CD4-positive, alpha-beta T cell treated with Interleukin-15 for 1 hour (primary cell): Measurements from ENCODE around the gene HES5.
"Not testable (repeated sequence)": the region's sequence is repeated elsewhere in the genome, so short reads cannot be mapped to it uniquely, and the experiment has no call there.

Source experiments
- DNase-seq: peaks from one replicate; pipeline ENCODE4 v3.0.0-alpha.2; 2020

HES5 gene

DNA sequence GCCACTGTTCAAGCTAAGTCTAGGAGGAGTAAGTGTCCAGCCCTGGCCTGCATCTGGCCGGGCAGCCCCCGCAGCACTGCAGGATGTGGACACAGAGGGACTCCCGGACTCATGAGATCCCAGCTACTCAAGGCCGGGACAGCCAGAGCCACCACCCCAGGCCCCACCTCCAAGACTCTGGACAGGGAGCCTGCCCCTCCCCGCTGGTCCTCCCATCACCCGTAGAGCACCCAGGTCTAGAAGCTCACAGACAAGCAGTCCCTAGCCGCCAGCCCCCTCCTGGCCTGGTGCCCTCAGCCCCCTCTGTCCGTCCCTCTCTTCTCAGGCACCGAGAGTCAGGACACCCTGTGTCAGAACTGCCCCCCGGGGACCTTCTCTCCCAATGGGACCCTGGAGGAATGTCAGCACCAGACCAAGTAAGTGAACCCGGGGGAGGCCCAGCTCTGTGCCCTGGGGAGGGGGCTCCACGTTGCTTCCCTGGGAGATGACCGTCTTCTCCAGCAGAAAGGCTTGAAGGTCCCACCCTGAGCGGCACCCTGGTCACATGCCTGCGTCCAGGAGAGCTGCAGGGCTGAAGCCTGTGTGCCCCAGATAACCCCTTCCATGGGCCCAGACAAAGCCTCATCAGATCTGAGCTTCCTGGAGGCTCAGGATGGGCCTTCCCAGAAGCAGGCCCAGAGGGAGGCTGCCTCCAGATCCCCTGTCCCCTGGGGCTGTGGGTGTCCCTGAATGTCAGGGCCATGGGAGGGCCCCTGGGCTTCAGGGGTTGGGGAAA, 30.4 kb upstream of the HES5 start:
- no peak for DNase-seq

DNA sequence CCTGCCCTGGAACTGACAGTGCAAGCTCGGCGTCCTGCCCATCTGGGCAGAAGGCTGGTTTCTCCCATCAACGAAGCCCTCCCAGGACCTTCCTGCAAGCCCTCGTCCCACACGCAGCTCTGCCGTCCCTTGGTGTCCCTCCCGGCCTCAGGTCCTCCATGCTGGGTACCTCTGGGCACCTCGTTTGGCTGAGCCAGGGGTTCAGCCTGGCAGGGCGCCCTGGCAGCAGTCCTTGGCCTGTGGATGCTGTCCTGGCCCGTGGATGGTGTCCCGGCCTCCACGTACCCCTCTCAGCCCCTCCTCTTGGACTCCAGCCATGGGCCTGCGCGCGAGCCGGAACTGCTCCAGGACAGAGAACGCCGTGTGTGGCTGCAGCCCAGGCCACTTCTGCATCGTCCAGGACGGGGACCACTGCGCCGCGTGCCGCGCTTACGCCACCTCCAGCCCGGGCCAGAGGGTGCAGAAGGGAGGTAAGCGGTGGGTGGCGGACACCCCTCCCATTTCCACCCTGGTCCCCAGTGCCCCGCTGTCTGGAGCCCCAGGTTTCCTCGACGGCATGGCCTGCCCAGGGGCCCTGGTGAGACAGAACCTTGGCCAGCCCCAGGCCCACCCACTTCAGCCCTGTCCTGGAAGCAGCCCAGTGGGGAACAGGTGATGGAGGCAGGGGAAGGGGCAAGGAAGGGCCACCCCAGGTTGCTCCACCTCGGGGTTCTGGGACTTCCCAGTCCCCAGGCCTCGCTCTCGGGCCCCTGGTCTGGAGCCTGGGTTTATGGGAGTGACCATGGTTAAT, 29.6 kb upstream of the HES5 start:
- DNase-seq = no peak

DNA sequence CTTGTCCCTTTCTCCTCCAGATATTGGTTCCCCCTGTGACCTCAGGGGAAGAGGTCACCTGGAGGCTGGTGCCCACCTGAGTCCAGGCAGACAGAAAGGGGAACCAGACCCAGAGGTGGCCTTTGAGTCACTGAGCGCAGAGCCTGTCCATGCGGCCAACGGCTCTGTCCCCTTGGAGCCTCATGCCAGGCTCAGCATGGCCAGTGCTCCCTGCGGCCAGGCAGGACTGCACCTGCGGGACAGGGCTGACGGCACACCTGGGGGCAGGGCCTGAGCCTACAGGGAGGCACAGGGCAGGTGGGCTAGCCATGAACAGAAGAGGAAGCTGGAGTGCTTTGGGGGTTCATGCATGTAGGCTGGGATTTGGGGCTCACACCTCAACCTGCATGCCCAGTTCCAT, 28.8 kb upstream of the HES5 start:
- no peak for DNase-seq

DNA sequence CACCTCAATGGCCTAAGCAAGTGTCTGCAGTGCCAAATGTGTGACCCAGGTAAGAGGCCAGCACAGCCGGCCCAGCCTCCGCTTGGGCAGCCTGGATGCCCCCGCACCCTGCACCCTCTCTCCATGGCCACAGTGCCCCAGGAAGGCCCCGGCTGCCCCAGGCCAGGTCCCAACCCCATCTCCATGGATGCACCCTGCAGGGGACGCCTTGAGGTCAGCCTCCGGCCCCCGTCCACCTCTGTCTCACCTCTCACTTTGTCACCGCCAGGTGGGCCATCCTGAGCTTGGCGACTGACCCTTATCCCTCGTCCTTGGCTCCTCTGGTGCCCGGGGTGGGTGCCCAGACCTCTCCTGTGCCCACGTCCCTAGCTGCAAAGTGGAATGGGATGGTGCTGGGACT, 28.4 kb upstream of the HES5 start:
- no peak for DNase-seq

DNA sequence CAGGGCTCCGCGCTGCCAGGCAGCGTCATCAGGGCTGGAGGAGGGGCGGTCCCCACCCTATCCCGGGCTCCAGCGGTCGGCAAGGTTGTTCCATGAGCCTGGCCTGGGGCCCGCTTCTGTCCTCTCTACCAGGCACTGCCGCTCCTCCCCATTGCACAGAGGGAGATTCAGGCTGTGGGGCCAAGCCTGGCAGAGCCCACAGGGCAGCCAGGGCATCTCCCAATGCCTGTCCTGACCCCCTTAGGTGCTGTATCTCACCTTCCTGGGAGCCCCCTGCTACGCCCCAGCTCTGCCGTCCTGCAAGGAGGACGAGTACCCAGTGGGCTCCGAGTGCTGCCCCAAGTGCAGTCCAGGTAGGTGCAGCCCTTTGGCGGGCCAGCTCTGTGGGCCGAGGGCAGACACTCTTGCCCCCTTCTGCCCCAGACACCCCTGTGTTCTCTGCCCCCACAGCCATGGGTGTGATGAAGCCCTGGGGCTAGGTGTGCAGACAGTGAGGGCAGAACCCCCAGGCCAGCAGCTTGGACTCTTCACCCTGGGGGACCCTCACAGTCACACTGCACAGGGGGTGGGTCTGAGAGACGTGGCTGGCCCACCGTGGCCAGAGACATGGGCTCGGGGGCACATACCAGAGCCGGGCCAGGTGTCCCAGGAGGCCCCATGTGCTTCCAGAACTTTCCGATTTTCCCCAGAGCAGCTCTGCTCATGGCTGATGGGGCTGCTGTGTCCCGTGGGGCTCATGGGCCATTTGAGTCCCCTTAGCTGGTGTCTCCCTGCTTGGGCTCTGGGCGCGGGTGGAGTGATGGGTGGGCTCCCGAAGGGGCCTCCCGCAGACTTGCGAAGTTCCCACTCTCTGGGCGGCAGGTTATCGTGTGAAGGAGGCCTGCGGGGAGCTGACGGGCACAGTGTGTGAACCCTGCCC, 27.7 kb upstream of the HES5 start:
- DNase-seq = no peak

DNA sequence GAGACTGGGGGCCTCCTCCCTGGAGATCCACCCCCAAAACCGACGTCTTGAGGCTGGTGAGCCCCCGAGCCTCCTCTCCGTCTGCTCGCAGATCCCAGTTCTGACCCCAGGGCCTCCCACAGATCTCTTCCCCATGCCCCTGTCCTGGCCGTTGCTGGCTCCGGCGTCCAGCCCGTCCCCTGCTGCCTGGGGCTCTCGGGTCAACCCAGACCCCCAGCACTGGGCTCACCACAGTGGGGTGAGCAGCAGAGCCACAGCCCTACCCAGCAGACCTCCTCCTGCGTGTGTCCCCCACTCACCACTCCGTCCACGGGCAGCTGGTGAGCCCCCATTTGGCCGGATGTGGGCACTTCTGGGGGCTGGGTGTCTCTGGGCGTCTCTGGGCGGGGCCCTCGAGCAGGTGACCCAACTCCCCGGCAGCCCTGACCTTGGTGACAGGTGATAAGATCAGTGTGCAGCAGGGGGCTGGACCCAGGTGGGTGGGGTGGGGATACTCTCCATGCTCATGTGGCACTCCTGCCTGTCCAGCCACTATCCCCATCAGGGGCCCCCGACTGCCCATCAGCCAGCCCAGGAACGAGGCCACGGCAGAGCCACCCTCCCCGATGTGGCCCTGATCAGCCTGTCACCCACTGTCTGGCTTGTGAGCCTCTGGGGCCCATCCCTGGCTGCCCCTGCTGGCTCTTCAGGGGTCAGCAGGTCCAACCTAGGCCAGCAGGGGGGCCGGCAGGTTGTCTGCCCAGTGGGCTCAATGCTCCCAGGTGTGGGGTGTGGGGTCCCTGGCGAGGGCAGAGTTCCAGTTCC, 26.8 kb upstream of the HES5 start:
- DNase-seq = peak; percentile 53

DNA sequence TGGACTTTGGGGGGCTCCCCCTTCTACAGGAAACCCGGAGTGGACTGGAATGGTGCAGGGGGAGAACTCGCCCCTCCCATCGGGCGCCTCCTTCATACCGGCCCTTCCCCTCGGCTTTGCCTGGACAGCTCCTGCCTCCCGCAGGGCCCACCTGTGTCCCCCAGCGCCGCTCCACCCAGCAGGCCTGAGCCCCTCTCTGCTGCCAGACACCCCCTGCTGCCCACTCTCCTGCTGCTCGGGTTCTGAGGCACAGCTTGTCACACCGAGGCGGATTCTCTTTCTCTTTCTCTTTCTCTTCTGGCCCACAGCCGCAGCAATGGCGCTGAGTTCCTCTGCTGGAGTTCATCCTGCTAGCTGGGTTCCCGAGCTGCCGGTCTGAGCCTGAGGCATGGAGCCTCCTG, 26.2 kb upstream of the HES5 start, which contains the start of gene TNFRSF14:
Gene TNFRSF14 (plus strand): TSS at position 95 of the 401 bp plus-strand sequence. CDS start 294 bp downstream, at position 389.
- DNase-seq = peak; percentile 78

DNA sequence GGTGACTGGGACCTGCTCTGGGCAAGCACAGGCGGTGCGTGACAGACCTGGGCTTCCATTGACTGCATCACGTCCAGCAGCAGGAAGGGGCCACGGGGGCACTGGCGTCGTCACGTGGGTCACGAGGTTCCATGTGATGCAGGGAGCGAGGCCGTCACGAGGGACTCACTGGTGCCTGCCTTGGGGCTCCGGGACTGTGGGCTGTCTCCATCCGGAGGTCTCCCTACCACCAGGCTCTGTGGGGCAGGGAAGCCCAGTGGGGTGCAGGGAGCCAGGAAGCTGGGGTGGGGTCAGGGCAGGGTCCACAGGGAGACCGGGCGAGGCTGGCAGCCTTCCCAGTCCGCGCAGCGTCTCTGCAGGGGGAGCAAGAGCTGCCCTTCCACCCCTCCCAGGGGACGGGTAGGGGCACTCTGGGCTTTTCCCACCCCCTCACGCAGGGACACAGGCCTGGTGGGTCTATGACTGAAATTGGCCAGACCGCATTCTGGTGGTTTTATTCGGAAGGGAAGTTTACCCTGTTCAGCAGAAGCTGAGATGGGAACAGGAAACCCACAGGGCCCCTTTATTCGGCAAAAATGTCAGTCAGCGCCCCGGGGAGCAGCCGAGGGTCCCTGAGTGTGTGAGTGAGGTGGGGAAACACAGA, 25.7 kb upstream of the HES5 start:
- DNase-seq = peak; percentile 86

DNA sequence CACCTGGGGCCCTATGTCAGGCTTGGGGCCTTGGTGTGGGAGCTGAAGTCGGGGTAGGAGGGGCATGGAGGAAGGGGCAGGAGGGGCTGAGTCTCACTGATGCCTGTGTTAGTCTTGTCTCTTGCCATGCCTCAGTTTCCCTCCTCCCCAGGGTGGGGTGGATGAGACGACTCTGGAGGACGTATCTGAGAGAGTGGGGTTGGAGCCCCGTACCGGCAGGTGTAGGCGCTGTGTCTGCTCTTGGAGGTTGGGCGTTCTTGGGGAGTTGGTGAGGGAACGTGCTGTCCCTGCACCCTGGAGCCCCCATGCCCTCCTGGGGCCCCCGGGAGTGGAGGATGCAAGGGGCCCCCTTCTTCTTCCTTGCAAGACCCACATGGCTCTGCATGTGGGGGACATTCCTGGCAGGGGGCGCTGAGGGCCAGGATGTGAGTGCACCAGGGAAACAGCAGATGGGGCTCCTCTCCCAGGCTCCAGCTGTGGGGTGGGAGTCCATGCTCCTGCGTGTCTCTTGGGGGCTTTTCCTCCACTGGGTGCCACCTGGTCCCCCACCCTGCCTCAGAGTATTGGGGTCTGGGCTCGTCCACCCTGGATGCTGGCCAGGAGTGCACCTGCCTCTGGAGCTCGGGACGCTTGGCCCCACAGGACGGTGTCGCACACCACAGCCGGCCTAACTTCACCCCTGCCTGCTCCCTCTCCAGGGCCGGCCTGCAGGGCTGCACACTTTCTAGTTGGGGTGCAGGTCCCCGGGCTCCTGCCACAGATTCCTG, 24.7 kb upstream of the HES5 start:
- DNase-seq = peak; percentile 71

DNA sequence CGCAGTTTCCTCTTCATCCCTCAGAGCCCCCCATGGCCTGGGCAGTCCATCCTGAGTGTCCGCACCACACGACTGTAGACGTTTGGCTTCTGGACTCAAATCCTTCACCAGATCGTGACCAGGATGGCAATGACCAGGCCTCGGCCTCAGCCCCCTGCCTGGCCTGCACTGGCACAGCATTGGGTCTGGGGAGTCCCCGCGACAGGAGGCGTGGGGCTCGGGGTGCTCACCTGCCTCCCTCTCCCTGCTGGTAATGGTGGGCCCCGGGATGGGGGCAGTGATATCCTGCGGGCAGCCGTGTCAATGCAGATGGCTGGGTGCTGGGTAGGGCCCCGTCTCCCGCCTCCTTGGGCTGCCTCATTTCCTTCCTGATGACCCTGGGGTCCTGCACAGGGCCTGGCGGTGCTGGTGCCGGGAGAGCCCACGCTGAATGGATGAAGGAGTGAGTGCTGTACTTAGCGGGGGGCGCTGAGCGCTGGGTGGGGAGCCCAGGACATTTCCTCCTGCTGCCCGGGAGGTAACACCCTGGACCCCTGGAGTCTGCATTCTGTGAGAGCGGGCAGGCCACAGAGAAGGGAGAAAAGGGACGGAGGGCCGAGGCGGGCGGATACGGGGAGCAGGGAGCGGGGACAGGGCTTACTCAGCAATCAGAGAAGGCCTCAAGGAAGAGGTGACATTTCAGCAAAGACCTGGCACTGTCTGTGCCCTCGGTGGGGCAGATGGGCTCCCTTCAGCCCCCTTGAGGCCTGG, 24.0 kb upstream of the HES5 start:
- no peak for DNase-seq

DNA sequence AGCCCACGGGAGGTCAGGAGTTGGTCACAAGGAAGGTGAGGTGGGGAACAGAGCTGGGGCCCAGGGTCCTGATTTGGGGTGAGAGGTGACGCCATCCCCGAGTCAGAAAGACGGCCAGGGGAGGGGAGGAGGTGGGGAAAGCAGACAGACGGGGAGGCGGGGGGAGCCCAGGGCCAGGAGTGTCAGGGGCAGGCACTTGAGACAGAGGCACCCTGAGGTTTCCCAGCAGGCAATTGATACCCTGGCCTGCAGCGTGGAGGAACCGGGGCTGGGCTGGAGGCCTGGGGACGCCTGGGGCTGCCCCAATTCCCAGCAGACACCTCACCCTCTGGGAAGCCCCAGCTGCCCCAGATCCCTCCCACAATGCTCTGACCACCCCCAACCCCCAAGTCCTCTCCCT, 23.0 kb upstream of the HES5 start:
- not testable (repeated sequence) for DNase-seq

DNA sequence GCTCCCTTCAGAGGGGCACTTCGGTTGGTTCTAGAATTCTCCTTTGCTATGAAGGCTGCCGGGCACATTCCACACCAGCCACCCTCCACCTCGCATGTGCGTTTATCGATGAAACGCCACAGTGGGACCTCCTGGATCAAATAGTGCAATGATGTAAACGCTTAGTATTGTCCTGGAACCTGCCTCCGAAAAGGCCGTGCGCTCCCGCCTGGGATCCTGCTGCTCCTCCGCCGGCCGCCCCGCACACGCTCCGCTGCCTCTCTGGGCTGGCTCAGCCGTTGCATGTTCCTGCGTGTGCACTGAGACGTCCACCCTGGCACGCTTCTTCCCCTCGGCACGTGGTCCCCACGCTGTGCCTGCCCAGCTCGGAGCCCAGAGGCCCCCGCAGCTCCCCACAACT, 22.1 kb upstream of the HES5 start:
- DNase-seq = no peak

DNA sequence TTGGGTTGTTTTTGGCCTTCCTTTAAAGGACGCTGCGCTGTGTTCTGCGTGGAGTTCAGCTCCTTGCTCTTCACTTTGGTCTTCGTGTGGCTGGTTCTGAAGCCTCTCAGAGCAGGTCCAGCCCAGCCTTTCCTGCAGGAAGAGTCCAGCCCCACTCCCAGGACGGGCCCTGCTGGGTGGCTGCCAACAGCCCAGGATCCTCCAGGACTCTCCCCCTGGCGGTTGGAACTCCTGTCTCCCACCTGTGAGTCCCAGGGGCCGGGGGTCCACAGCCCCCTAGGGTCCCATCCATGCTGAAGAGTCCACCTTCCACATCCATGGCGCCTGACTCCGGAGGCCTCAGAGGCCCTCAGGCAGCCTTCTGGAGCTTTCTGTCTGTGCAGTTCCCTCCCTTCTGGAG, 21.5 kb upstream of the HES5 start:
- not testable (repeated sequence) for DNase-seq

DNA sequence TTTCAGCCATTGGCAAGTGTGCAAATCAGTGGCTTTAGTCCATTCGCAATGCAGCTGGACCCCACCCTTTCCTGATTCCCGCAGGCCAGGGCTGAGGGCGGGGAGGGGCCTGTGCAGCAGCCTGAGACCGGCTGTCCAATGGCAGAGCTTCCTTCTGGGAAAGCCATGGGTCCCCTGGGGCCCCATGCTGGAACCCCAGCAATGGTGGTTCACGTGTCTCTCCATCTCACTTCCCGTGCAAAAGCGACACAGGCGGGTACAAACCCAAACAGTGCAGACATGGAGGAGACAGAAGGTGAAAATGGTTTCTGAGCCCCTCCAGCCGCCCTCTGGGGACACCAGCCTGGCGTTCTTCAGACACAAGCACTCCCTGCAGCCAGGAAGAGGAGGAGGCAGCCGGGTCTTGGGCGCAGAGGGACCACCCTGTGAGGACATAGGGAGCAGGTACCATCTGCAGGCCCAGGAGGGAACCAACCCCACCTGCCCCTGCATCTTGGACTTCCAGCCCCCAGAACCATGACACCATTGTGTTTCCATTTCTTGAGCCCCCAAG, 20.3 kb upstream of the HES5 start:
- not testable (repeated sequence) for DNase-seq

DNA sequence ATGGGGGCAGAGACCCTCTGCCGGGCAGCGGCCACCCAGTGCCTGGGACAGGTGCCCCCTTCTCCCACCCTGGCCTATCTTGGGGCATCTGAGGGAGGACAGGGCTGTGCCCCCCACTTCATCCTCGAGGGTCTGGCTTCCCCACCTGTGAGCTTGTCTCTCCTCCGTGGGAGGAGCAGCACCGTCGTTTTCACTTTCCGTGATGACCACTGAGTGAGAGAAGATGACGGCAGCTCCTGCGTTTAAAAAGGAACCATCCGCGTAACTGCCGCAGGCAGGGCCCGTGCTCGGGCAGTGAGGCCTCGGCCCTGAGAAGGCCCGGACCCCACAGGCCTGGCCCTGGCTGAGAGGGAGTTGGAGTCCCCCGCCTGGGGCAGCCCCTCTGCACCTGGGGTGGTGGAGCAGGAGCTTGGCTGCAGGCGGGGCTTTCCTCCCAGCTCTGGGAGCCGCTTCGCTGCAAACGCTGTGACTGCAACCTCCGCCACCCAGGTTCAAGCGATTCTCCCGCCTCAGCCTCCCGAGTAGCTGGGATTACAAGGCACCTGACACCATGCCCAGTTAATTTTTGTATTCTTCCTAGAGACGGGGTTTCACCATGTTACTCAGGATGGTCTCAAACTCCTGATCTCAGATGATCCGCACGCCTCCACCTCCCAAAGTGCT, 19.4 kb upstream of the HES5 start:
- DNase-seq = not testable (repeated sequence)

DNA sequence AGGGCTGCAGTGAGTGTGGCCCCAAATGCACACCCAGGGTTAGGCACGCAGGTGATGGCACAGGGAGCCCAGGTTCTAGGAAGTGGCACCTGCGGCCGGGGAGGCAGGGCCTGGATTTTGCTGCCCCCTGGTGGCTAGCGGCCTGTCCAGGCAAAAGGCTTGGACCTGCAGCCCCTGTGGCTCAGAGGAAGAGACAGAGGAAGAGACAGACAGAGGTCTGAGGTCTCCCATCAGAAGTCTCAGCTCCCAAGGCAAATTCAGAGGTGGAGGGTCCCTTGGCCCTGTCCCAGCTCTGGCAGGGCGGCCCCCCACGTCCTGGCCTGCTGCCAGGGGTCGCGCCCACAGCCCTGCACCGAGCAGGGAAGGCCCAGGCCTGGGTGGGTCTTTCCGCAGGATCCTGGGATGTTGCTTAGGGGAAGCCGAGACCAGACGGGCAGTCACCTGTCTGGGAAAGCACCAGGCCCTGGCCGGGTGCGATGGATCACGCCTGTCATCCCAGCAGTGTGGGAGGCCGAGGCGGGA, 18.1 kb upstream of the HES5 start:
- DNase-seq = peak; percentile 88

DNA sequence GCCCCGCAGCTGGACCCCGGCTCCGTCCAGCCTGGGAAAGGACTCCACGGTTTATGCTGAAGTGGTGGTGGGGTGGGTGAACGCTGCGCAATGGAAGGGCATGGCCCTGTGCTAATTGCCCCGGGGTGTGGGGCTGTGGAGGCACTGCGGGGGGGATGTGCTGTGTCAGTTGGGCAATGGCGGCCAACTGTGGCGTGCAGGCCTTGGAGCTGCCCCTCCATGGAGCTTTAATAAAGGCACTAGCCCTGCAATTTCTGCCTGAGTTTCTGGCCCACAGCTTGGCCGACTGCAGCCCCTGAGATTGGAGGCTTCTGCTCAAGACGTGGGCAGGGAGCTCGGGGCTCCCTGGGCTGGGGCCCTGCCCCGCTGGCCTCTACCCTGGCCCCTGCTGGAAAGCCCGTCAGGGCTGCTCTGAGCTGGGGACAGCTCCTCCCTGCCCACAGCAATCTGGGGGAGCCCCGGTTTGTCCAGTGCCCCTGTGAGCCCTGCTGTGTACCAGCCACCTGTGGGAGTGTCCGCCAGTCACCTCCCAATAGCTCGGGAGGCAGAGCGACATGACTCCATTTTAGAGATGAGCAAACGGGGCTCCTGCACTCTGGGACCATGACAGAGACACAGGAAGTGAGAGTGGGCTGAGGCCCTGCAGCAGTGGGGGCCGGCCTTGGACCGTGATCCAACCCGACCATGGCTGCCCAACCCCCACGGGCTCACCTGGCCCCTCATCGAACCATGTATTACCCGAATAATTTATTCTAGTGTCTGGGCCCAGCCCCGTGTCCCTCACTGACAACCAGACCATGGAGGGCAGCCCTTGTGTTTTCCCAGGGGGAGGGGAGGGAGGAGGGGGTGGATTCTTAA, 17.4 kb upstream of the HES5 start:
- DNase-seq = no peak
